GM12892 (cell line): ENCODE data around the gene XPNPEP2.

Experiments used
- DNase-seq: peaks from one replicate; pipeline ENCODE4 v3.0.0; 2011; ENCODE audit not compliant: insufficient read length
- FAIRE-seq: peaks from 2 replicates; lab custom pipeline; 2011; peaks lifted over from hg19 to GRCh38; lab: Jason Lieb, UNC
- POLR2A ChIP-seq: IDR thresholded peaks from 2 replicates; pipeline ENCODE4 v1.6.1; 2011; ENCODE audit warnings: low read depth, low read length, control low read depth
- POLR2AphosphoS5 ChIP-seq: IDR thresholded peaks from 2 replicates; pipeline ENCODE4 v1.6.1; 2011; ENCODE audit warnings: low read depth, low read length, control low read depth
- TAF1 ChIP-seq: IDR thresholded peaks from 2 replicates; pipeline ENCODE4 v1.6.1; 2011; ENCODE audit warnings: low read depth, mild to moderate bottlenecking, control low read depth, low read length, borderline replicate concordance

The XPNPEP2 gene

GRCh38 chrX:129773649-129774458, 35.1 kb downstream of the XPNPEP2 start:
- DNase-seq (no peak), FAIRE-seq (peak; percentile 83)

GRCh38 chrX:129777218-129778030, 38.6 kb downstream of the XPNPEP2 start:
- DNase-seq, result peak; percentile 43
- FAIRE-seq, result peak; percentile 91
- TF ChIP-seq TAF1 (peak; percentile 82), POLR2AphosphoS5 (peak; percentile 66; the same call in 1 of the 2 replicates), POLR2A (peak; percentile 67; the same call in 1 of the 2 replicates)

More at GRCh38 chrX:129773649-129774458, 35.1 kb downstream of the XPNPEP2 start:
- TF ChIP-seq POLR2A, result no peak
- no peak for TF ChIP-seq TAF1
- TF ChIP-seq POLR2AphosphoS5, result no peak

GRCh38 chrX:129779086-129779672, 40.4 kb downstream of the XPNPEP2 start:
- DNase-seq (no peak), FAIRE-seq (no peak)
- no peak for TF ChIP-seq POLR2AphosphoS5
- no peak for TF ChIP-seq POLR2A
- TF ChIP-seq TAF1, result no peak

- TF ChIP-seq POLR2A (peak; percentile 87), TAF1 (peak; percentile 59; the same call in 1 of the 2 replicates), POLR2AphosphoS5 (peak; percentile 77)
- no peak for DNase-seq
- peak; percentile 97 for FAIRE-seq
Observed at GRCh38 chrX:129779747-129780146, 41.0 kb downstream of the XPNPEP2 start, which contains the start of gene SASH3. Gene SASH3 (plus strand): TSS chrX:129779949. CDS start chrX:129780098, 149 bp downstream.

- DNase-seq (no peak), FAIRE-seq (peak; percentile 61)
- TF ChIP-seq POLR2A, result peak; percentile 15; the same call in 1 of the 2 replicates
- no peak for TF ChIP-seq POLR2AphosphoS5
Observed at GRCh38 chrX:129780441-129781105, 41.8 kb downstream of the XPNPEP2 start.

GRCh38 chrX:129781134-129781672, 42.4 kb downstream of the XPNPEP2 start:
- DNase-seq, result peak; percentile 68
- FAIRE-seq, result peak; percentile 100
- peak; percentile 74 for TF ChIP-seq POLR2AphosphoS5
- TF ChIP-seq TAF1, result peak; percentile 45; the same call in 1 of the 2 replicates
- TF ChIP-seq POLR2A, result peak; percentile 59; the same call in 1 of the 2 replicates

GRCh38 chrX:129781680-129782495, 43.1 kb downstream of the XPNPEP2 start:
- FAIRE-seq, result no peak
- DNase-seq, result no peak
- TF ChIP-seq POLR2AphosphoS5 (no peak), POLR2A (no peak), TAF1 (no peak)

- TF ChIP-seq POLR2AphosphoS5 (no peak; the same call in 1 of the 2 replicates), POLR2A (no peak), TAF1 (no peak)
- FAIRE-seq (peak; percentile 77), DNase-seq (no peak)
Observed at GRCh38 chrX:129782706-129783105, 43.9 kb downstream of the XPNPEP2 start.

GRCh38 chrX:129783291-129783713, 44.5 kb downstream of the XPNPEP2 start:
- DNase-seq (no peak), FAIRE-seq (no peak)
- TF ChIP-seq TAF1 (no peak), POLR2AphosphoS5 (no peak), POLR2A (no peak)

- no peak for TF ChIP-seq POLR2A
- no peak for TF ChIP-seq POLR2AphosphoS5
- no peak for TF ChIP-seq TAF1
- FAIRE-seq (peak; percentile 92), DNase-seq (no peak)
Observed at GRCh38 chrX:129784371-129784770, 45.6 kb downstream of the XPNPEP2 start.
